Gastroesophageal sphincter (tissue), 3 donors: ENCODE results near the gene BATF.

Source experiments
- CTCF ChIP-seq, 4 experiments: fragments of 200-600 bp in 2 of 4; fragments of 450-650 bp in 2 of 4; sonication (generic) in 1 of 4; IDR thresholded peaks; one replicate each; pipeline ENCODE4 v1.5.1; 2017 to 2019; ENCODE audit warnings: antibody characterized with exemption in 4 of 4, mild to moderate bottlenecking in 2 of 4, moderate library complexity in 2 of 4
- POLR2A ChIP-seq, 2 donors: fragments of 450-650 bp; IDR thresholded peaks; one replicate each; pipeline ENCODE4 v1.6.1; 2017; ENCODE audit warnings: antibody characterized with exemption in 2 of 2, mild to moderate bottlenecking in 2 of 2, moderate library complexity in 1 of 2
- POLR2AphosphoS5 ChIP-seq: sonication (generic); formaldehyde crosslinking; IDR thresholded peaks from one replicate; pipeline ENCODE4 v1.6.1; 2017; ENCODE audit warnings: antibody characterized with exemption

DNA sequence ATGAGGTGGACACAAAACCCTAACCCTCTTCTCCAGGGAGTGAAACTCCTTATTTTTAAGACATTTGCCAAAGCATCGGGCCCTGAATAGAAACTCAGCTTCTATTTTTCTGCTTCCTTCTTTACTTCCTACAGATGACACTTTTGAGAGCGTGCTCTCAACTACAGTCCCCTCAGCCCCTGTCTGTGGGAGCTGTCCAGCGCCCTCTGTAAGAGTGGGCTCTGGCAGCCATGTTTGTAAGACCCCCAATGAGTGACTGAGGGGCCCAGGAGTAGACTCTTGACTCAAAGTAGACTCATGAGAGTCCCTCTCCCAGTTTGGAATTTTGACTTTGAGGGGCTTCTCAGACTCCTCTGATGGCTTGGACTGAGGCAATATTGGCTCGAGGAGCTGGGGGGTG lies 25.5 kb upstream of the BATF start:
- TF ChIP-seq CTCF (IDR thresholded peaks at IDR 0.05), result no peak
- TF ChIP-seq POLR2AphosphoS5, result no peak
- no peak for TF ChIP-seq POLR2A (IDR thresholded peaks at IDR 0.05)
